GM23338 (cell line): Measurements from ENCODE around the gene GRK4.

Experiments used
- CREB1 ChIP-seq: fragments of 250-450 bp; sonication (Bioruptor Pico); IDR thresholded peaks from 2 replicates; pipeline ENCODE4 v1.5.0; 2020; ENCODE audit warnings: low read depth, mild to moderate bottlenecking, moderate library complexity
- EZH2 ChIP-seq: fragments of 200-600 bp; sonication (generic); IDR thresholded peaks from one replicate; pipeline ENCODE4 v1.8.0; 2017; ENCODE audit warnings: antibody characterized with exemption, mild to moderate bottlenecking, low read depth; ENCODE audit not compliant: unreplicated experiment
- EZH2phosphoT487 ChIP-seq: fragments of 200-600 bp; sonication (generic); IDR thresholded peaks from one replicate; pipeline ENCODE4 v1.8.1; 2018; ENCODE audit warnings: antibody characterized with exemption; ENCODE audit not compliant: unreplicated experiment
- JUNB ChIP-seq: IDR thresholded peaks from one replicate; pipeline ENCODE4 v1.6.1; 2016; ENCODE audit warnings: antibody characterized with exemption; ENCODE audit not compliant: unreplicated experiment
- POLR2AphosphoS5 ChIP-seq: IDR thresholded peaks from 2 replicates; pipeline ENCODE4 v1.6.1; 2016; ENCODE audit warnings: antibody characterized with exemption, low read depth
- STAT1 ChIP-seq: IDR thresholded peaks from one replicate; pipeline ENCODE4 v1.6.1; 2016; ENCODE audit warnings: antibody characterized with exemption; ENCODE audit not compliant: unreplicated experiment
- ZNF114 ChIP-seq: fragments of 250-450 bp; sonication (Bioruptor Pico); IDR thresholded peaks from 2 replicates; pipeline ENCODE4 v1.5.0; 2020; ENCODE audit warnings: mild to moderate bottlenecking, moderate library complexity
- ZNF331 ChIP-seq: fragments of 250-450 bp; sonication (Bioruptor Pico); IDR thresholded peaks from 2 replicates; pipeline ENCODE4 v1.5.0; 2020; ENCODE audit warnings: low read depth, mild to moderate bottlenecking, moderate library complexity
- TF ChIP-seq, protein P1 (sequence below): IDR thresholded peaks from one replicate; pipeline ENCODE4 v1.6.1; 2018; ENCODE audit warnings: antibody characterized with exemption; ENCODE audit not compliant: unreplicated experiment
- TF ChIP-seq, protein P2 (sequence below), 2 experiments: fragments of 200-600 bp in 1 of 2; sonication (generic) in 1 of 2; conservative IDR thresholded peaks; 2 replicates each; pipeline versions ENCODE4 v1.5.1 to v1.6.1; 2016 to 2017; ENCODE audit warnings: antibody characterized with exemption in 2 of 2, low read depth in 2 of 2, mild to moderate bottlenecking in 2 of 2, moderate library complexity in 1 of 2
- TF ChIP-seq, protein P3 (sequence below): fragments of 250-450 bp; sonication (Bioruptor Pico); IDR thresholded peaks from 2 replicates; pipeline ENCODE4 v1.5.0; 2020; ENCODE audit warnings: mild to moderate bottlenecking, moderate library complexity
- TF ChIP-seq, protein P4 (sequence below): IDR thresholded peaks from 2 replicates; pipeline ENCODE4 v1.6.1; 2016; ENCODE audit warnings: antibody characterized with exemption

DNA sequence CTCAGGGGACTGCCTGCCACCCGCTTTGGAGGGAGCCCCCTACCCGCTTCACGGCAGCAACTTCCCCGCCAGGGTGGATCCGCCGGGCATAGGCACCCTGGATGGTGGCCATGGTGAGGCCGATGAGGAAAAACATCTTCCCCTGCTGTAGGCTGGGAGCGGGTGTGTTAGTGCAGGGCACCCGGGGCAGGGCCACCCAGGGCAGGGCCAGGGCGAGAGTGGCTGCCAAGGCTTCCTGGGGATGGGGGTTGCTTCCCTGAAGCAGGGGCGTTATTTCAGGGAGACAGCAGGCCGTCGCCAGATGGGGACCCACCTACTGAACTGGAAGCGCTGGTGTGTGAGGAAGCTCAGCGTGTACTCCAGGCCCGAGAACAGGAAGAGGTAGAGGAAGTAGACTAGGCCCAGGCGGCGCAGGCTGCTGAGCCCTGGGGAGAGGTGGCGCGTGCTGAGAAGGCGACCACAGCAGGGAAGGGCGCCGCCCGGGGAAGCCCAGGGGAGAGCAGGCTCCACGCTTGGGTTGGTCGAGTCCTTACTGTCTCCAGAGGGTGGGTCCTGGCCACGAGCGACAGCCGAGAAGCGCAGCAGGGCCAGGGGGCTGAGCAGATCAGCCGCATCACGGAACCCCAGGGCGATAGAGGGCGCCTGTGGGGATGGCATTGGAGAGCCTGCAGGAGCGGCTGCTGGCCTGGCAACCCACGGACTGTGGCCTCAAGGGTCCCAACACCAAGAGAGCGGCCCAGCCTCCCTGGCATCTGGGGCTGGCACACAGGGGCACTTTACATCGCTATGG is 31.7 kb upstream of the GRK4 start:
- no peak for TF ChIP-seq EZH2phosphoT487
- TF ChIP-seq POLR2AphosphoS5, result peak; percentile 26; the same call in 1 of the 2 replicates
- TF ChIP-seq, protein P1, sequence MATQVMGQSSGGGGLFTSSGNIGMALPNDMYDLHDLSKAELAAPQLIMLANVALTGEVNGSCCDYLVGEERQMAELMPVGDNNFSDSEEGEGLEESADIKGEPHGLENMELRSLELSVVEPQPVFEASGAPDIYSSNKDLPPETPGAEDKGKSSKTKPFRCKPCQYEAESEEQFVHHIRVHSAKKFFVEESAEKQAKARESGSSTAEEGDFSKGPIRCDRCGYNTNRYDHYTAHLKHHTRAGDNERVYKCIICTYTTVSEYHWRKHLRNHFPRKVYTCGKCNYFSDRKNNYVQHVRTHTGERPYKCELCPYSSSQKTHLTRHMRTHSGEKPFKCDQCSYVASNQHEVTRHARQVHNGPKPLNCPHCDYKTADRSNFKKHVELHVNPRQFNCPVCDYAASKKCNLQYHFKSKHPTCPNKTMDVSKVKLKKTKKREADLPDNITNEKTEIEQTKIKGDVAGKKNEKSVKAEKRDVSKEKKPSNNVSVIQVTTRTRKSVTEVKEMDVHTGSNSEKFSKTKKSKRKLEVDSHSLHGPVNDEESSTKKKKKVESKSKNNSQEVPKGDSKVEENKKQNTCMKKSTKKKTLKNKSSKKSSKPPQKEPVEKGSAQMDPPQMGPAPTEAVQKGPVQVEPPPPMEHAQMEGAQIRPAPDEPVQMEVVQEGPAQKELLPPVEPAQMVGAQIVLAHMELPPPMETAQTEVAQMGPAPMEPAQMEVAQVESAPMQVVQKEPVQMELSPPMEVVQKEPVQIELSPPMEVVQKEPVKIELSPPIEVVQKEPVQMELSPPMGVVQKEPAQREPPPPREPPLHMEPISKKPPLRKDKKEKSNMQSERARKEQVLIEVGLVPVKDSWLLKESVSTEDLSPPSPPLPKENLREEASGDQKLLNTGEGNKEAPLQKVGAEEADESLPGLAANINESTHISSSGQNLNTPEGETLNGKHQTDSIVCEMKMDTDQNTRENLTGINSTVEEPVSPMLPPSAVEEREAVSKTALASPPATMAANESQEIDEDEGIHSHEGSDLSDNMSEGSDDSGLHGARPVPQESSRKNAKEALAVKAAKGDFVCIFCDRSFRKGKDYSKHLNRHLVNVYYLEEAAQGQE, result no peak
- TF ChIP-seq, protein P2, sequence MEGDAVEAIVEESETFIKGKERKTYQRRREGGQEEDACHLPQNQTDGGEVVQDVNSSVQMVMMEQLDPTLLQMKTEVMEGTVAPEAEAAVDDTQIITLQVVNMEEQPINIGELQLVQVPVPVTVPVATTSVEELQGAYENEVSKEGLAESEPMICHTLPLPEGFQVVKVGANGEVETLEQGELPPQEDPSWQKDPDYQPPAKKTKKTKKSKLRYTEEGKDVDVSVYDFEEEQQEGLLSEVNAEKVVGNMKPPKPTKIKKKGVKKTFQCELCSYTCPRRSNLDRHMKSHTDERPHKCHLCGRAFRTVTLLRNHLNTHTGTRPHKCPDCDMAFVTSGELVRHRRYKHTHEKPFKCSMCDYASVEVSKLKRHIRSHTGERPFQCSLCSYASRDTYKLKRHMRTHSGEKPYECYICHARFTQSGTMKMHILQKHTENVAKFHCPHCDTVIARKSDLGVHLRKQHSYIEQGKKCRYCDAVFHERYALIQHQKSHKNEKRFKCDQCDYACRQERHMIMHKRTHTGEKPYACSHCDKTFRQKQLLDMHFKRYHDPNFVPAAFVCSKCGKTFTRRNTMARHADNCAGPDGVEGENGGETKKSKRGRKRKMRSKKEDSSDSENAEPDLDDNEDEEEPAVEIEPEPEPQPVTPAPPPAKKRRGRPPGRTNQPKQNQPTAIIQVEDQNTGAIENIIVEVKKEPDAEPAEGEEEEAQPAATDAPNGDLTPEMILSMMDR (conservative IDR thresholded peaks at IDR 0.05; ENCODE audit: low read depth in 2 of 2), result peak in 1 of 2 experiments; percentile 59; a peak in 2 of 4 replicates
- no peak for TF ChIP-seq EZH2
- TF ChIP-seq CREB1 (CRISPR knock-in tag), result no peak
- TF ChIP-seq, protein P3, sequence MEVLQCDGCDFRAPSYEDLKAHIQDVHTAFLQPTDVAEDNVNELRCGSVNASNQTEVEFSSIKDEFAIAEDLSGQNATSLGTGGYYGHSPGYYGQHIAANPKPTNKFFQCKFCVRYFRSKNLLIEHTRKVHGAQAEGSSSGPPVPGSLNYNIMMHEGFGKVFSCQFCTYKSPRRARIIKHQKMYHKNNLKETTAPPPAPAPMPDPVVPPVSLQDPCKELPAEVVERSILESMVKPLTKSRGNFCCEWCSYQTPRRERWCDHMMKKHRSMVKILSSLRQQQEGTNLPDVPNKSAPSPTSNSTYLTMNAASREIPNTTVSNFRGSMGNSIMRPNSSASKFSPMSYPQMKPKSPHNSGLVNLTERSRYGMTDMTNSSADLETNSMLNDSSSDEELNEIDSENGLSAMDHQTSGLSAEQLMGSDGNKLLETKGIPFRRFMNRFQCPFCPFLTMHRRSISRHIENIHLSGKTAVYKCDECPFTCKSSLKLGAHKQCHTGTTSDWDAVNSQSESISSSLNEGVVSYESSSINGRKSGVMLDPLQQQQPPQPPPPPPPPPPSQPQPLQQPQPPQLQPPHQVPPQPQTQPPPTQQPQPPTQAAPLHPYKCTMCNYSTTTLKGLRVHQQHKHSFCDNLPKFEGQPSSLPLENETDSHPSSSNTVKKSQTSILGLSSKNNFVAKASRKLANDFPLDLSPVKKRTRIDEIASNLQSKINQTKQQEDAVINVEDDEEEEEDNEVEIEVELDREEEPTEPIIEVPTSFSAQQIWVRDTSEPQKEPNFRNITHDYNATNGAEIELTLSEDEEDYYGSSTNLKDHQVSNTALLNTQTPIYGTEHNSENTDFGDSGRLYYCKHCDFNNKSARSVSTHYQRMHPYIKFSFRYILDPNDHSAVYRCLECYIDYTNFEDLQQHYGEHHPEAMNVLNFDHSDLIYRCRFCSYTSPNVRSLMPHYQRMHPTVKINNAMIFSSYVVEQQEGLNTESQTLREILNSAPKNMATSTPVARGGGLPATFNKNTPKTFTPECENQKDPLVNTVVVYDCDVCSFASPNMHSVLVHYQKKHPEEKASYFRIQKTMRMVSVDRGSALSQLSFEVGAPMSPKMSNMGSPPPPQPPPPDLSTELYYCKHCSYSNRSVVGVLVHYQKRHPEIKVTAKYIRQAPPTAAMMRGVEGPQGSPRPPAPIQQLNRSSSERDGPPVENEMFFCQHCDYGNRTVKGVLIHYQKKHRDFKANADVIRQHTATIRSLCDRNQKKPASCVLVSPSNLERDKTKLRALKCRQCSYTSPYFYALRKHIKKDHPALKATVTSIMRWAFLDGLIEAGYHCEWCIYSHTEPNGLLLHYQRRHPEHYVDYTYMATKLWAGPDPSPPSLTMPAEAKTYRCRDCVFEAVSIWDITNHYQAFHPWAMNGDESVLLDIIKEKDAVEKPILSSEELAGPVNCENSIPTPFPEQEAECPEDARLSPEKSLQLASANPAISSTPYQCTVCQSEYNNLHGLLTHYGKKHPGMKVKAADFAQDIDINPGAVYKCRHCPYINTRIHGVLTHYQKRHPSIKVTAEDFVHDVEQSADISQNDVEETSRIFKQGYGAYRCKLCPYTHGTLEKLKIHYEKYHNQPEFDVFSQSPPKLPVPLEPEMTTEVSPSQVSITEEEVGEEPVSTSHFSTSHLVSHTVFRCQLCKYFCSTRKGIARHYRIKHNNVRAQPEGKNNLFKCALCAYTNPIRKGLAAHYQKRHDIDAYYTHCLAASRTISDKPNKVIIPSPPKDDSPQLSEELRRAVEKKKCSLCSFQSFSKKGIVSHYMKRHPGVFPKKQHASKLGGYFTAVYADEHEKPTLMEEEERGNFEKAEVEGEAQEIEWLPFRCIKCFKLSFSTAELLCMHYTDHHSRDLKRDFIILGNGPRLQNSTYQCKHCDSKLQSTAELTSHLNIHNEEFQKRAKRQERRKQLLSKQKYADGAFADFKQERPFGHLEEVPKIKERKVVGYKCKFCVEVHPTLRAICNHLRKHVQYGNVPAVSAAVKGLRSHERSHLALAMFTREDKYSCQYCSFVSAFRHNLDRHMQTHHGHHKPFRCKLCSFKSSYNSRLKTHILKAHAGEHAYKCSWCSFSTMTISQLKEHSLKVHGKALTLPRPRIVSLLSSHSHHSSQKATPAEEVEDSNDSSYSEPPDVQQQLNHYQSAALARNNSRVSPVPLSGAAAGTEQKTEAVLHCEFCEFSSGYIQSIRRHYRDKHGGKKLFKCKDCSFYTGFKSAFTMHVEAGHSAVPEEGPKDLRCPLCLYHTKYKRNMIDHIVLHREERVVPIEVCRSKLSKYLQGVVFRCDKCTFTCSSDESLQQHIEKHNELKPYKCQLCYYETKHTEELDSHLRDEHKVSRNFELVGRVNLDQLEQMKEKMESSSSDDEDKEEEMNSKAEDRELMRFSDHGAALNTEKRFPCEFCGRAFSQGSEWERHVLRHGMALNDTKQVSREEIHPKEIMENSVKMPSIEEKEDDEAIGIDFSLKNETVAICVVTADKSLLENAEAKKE, result no peak
- no peak for TF ChIP-seq STAT1
- TF ChIP-seq ZNF331 (CRISPR knock-in tag), result no peak
- TF ChIP-seq, protein P4, sequence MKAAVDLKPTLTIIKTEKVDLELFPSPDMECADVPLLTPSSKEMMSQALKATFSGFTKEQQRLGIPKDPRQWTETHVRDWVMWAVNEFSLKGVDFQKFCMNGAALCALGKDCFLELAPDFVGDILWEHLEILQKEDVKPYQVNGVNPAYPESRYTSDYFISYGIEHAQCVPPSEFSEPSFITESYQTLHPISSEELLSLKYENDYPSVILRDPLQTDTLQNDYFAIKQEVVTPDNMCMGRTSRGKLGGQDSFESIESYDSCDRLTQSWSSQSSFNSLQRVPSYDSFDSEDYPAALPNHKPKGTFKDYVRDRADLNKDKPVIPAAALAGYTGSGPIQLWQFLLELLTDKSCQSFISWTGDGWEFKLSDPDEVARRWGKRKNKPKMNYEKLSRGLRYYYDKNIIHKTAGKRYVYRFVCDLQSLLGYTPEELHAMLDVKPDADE, result no peak
- no peak for TF ChIP-seq JUNB
- no peak for TF ChIP-seq ZNF114
